Suppressor macrophage treated with lipopolysaccharide for 4 hours (primary cell): ENCODE data around the gene IQCH.
"Not testable (repeated sequence)": the region's sequence is repeated elsewhere in the genome, so short reads cannot be mapped to it uniquely, and the experiment has no call there.

Experiments
- DNase-seq: peaks from one replicate; pipeline ENCODE4 v3.0.0-alpha.2; 2020

Gene IQCH

GRCh38 chr15:67401336-67401735, 146.8 kb downstream of the IQCH start:
- no peak for DNase-seq

DNA sequence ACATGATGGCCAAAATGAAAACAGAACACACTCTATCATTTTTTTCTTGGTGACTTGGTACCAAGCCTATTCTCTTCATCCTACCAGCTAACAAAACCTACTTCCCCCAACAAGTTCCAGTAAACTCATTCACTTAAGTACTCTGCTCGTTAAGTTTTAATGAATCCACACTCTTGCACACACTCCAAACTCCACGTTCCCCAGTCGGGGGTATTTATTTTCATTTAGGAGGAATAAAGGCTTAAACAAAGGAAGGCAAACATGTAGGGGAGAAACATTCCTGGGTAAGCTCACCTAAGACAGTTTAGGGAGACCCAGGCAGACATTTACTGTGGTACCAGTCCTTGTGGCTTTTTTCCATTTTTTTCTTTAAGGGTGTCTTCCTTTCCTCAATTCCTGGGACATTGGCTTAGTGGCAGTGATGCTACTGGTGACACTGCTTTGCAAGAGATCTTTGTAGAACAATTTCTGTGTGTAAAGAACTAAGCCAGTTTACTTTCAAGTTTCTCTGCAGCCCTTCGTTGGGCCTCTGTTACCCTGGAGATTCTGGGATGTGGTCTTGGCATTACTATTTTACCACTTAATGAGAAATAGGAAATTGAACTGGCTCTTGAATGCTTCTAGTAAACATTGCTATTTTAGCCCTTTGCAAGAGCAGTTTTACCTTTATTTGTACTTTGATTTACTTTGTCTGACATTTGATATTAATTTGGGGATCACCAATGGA, 149.0 kb downstream of the IQCH start:
- no peak for DNase-seq

DNA sequence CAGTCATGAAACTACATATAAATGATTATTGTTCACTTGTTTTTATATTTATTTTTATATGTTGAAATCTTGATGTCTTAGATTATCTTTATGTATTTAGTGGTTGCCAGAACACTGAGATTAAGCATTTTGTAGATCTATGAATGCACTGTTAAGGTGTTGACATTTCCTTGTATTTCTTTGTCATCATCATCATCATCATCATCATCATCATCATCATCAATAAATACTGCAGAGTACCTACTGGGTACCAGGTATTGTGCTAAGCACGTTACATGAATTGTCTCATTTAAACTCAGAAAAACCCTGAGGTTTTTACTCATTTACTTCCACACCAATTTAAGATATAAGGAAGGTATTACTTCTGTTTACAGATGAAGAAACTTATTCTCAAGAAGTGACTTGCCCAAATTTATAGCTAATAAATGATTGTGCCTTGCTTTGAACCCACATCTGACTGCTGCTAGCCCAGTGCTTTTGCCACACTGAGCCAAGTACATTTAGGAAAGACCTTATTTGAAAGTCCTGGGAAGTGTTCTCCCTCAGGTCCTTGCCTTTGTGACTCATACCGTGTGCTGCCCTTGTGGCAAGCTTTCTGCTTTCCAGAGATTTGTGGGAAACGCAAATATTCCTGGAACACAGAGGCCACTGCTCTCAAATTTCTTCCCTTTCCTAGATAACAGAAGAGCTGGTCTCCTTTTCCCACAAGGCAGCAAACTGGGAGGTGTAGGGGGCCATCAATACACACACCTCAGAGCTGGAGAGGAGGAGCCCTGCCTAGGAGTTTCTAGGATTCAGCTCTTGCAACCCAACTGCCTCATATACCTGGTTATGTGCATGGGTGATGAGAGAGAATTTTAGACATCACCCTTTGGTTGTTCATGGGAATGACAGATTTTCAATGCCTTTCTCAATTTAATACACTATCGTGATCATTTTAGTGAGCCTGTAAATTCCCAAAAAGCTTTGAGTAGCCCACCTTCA, 150.9 kb downstream of the IQCH start:
- no peak for DNase-seq

DNA sequence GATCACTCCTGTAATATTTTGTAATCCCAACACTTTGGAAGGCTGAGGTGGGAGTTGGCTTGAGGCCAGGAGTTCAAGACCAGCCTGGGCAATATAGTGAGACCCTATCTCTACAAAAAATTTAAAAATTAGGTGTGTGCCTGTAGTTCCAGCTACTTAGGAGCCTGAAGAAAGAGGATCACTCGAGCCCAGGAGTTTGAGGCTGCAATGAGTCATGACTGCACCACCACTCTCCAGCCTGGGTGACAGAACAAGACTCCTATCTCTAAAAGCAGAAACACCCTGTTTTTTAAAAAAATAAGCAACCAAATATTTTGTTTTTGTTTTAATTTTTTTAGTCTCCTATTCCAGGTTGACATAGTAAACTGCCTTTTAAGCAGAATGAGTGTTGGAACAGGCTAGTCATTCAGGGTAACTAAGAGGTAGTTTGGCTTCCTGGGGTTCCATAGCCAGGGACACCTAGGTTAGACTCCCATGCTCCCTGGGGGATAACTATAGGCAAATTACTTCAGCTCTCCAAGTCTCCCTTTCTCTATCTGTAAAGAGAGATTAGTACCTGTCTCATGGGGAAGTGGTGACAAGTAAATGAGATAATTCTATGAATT, 151.8 kb downstream of the IQCH start:
- no peak for DNase-seq

DNA sequence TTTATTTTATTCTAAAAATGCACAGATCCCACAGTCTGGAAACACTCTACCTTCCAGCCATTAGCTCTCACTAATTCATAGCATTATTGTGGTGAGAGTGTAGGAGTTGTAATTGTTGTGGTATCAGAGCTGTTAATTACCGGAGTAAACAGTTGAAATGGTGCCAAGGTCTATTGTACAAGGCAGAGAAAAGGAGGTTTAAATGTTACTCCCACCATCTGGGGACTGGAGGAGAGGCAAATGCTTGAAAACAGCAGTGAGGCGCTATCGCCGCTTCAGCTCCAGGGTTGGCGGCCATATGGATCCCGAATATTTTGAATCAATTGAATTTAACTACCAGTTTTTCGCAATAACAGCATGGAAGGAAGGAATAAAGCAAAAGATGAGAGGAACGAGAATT, 153.2 kb downstream of the IQCH start:
- DNase-seq, result no peak

GRCh38 chr15:67409175-67409574, 154.6 kb downstream of the IQCH start:
- no peak for DNase-seq

DNA sequence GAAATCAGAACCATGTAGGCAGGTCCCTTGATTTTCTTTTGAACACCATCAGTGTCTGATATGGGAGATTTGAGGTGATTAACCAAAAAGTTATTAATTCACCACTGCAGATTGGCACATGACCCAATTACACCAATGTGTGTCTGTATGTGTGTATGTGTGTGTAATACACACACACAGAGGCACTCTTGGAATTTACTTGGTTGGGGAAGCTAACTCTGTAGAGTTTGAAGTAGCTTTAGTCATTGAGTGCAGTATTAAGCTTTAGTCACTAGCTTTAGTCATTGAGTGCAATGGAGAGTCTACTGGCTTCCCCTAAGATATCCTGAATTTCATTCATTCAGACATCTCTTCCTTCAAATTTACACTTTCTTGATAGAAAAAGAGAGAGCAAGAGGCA, 156.9 kb downstream of the IQCH start:
- DNase-seq, result no peak

GRCh38 chr15:67413770-67414390, 159.3 kb downstream of the IQCH start:
- peak; percentile 16 for DNase-seq

DNA sequence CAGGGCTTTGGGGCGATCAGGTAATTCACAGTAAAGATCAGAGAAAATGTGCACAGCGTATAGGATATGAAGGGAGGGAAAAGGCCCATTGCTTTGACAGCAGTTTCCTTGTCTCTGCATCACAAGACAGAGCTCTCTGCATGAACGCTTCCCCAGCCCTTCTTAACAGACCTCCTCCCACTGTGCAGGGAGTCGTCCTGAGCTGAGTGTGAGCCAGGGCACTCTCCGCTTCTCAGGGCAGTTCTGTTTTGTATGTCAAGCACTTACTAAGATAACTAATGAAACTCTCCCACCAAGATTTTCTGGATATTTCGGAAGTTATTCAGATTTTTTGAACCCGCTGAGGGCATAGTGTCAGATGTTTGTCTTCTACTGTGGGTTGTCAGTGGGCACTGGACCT, 160.6 kb downstream of the IQCH start:
- DNase-seq, result no peak

GRCh38 chr15:67416891-67417290, 162.3 kb downstream of the IQCH start:
- no peak for DNase-seq

DNA sequence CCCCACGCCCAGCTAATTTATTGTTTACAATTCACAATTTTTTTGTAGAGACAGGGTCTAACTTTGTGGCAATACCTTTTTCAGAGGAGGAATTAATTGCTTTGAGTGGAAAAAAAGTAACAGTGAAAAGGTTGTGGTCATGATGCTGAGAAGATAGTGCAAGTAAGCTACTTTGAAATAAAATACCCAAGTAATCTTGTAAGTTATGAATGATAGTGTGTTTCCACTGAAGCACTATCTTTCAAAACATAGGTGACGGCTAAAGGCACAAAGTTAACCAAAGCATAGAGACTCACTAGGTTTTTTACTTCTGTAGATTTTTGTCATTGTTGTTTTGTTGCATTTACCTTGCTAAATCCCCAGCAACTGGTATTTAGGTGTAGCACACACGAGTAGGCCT, 165.1 kb downstream of the IQCH start:
- DNase-seq, result no peak

- no peak for DNase-seq
Measured at GRCh38 chr15:67420137-67420536, 165.6 kb downstream of the IQCH start.

GRCh38 chr15:67421105-67421504, 166.5 kb downstream of the IQCH start:
- no peak for DNase-seq

- DNase-seq, result no peak
Measured at GRCh38 chr15:67422296-67422695, 167.7 kb downstream of the IQCH start.

- peak; percentile 48 for DNase-seq
Measured at GRCh38 chr15:67433495-67434099, 179.0 kb downstream of the IQCH start.

- DNase-seq, result not testable (repeated sequence)
Measured at GRCh38 chr15:67436351-67437250, 182.0 kb downstream of the IQCH start.

DNA sequence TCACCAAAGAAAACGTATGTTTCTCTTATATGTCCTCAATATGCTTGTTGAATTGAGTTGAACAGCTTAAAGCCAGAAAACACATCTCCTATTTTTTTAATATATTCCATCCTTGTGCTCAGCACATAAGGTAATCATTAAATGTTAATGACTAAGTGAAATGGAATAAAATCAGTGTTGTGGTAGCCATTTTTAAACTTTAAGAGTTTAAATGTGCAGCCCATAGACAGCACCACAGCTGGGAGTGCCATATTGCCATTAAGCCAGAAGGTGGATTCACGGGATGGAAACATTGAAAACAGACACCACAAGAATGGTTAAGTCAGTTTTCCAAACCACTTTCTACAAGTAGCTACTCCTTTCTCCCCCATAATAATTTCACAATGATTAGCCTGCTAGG, 189.5 kb downstream of the IQCH start:
- no peak for DNase-seq

GRCh38 chr15:67446449-67446848, 191.9 kb downstream of the IQCH start:
- DNase-seq, result no peak

- not testable (repeated sequence) for DNase-seq
Measured at GRCh38 chr15:67448372-67448771, 193.8 kb downstream of the IQCH start.

DNA sequence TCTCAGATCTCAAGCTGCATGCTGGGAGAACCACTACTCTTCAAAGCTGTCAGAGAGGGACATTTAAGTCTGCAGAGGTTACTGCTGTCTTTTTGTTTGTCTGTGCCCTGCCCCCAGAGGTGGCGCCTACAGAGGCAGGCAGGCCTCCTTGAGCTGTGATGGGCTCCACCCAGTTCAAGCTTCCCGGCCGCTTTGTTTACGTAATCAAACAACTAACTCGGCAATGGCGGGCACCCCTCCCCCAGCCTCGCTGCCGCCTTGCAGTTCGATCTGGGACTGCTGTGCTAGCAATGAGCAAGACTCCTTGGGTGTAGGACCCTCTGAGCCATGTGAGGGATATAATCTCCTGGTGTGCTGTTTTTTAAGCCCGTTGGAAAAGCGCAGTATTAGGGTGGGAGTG, 199.1 kb downstream of the IQCH start:
- not testable (repeated sequence) for DNase-seq

GRCh38 chr15:67456677-67457529, 202.3 kb downstream of the IQCH start:
- DNase-seq, result peak; percentile 90
